ENCODE results near the gene SLC35A3. TPM values are rescaled to one million over a fixed set of nuclear protein-coding genes. Genes with fewer than 3 reads are reported as not detected.

Gene SLC35A3
- polyA plus RNA-seq, 1 donor (not counting 4 experiments of a cell fraction or from before 2014, with no cell fraction given) = 25.9 TPM

- FAIRE-seq = peak; percentile 68
Measured at GRCh38 chr1:99963041-99963795, 6.6 kb upstream of the SLC35A3 start.

GRCh38 chr1:99964806-99965205, 5.0 kb upstream of the SLC35A3 start:
- H3K27me3 ChIP-seq (ENCODE audit: control insufficient read depth, extremely low read depth, insufficient read depth, low read length) = no peaks in the 10 kb centered on the region
- H3K4me3 ChIP-seq (ENCODE audit: control insufficient read depth in 2 of 3, extremely low read depth in 1 of 3, insufficient read depth in 2 of 3, low read depth in 1 of 3, low read length in 3 of 3) = no peak overlapping the region
- H3K9ac ChIP-seq (ENCODE audit: control insufficient read depth, extremely low read depth, insufficient read depth, low read length) = no peak overlapping the region
- no peak for DNase-seq (ENCODE audit: low read depth, low spot score)
- H4K20me1 ChIP-seq (ENCODE audit: control insufficient read depth, extremely low read depth, insufficient read depth, low read length) = no peaks in the 10 kb centered on the region
- TF ChIP-seq CTCF (optimal IDR thresholded peaks at IDR 0.05 in 1 of 3, IDR thresholded peaks at IDR 0.05 in 1 of 3, conservative IDR thresholded peaks at IDR 0.05 in 1 of 3; ENCODE audit: extremely low read depth in 1 of 3, insufficient read depth in 2 of 3, low read length in 3 of 3) (no peak), EZH2 (IDR thresholded peaks at IDR 0.05; ENCODE audit: low read length) (no peak)
- no peak overlapping the region for H3K4me2 ChIP-seq (ENCODE audit: control insufficient read depth, extremely low read depth, insufficient read depth, low read depth, low read length)
- peaks cover 33% of the 10 kb centered on the region for H3K4me1 ChIP-seq (ENCODE audit: control insufficient read depth, extremely low read depth, insufficient read depth, low read length)
- H2AFZ ChIP-seq (ENCODE audit: control insufficient read depth, low read length) = no peak overlapping the region
- no peaks in the 10 kb centered on the region for H3K9me3 ChIP-seq (ENCODE audit: control insufficient read depth, low read depth, low read length)
- no peak for FAIRE-seq
- dilution Hi-C loops (cut with MboI; ENCODE audit: extremely low pct_ligation_motif_present, low sequenced_read_pairs) = no loop called here
- no peaks in the 10 kb centered on the region for H3K9me1 ChIP-seq (ENCODE audit: control insufficient read depth, extremely low read depth, insufficient read depth, low read length)
- no peaks in the 10 kb centered on the region for H3K36me3 ChIP-seq (ENCODE audit: control insufficient read depth in 2 of 2, extremely low read depth in 1 of 2, insufficient read depth in 2 of 2, low read length in 2 of 2)
- no peaks in the 10 kb centered on the region for H3K79me2 ChIP-seq (ENCODE audit: control insufficient read depth, insufficient read depth, low read length)
- H3K27ac ChIP-seq (ENCODE audit: control insufficient read depth, insufficient read depth, low read length) = no peak overlapping the region

More at GRCh38 chr1:99963041-99963795, 6.6 kb upstream of the SLC35A3 start:
- dilution Hi-C loops (cut with MboI; ENCODE audit: extremely low pct_ligation_motif_present, low sequenced_read_pairs) = no loop called here
- Histone ChIP-seq H3K79me2 (ENCODE audit: control insufficient read depth, insufficient read depth, low read length) (no peaks in the 10 kb centered on the region), H4K20me1 (ENCODE audit: control insufficient read depth, extremely low read depth, insufficient read depth, low read length) (no peaks in the 10 kb centered on the region), H3K9me1 (ENCODE audit: control insufficient read depth, extremely low read depth, insufficient read depth, low read length) (no peaks in the 10 kb centered on the region), H3K9ac (ENCODE audit: control insufficient read depth, extremely low read depth, insufficient read depth, low read length) (no peak overlapping the region), H2AFZ (ENCODE audit: control insufficient read depth, low read length) (peak overlapping the region; percentile 57), H3K27me3 (ENCODE audit: control insufficient read depth, extremely low read depth, insufficient read depth, low read length) (no peaks in the 10 kb centered on the region), H3K4me1 (ENCODE audit: control insufficient read depth, extremely low read depth, insufficient read depth, low read length) (peaks cover 26% of the 10 kb centered on the region), H3K27ac (ENCODE audit: control insufficient read depth, insufficient read depth, low read length) (peak overlapping the region; percentile 20), H3K9me3 (ENCODE audit: control insufficient read depth, low read depth, low read length) (no peaks in the 10 kb centered on the region), H3K4me2 (ENCODE audit: control insufficient read depth, extremely low read depth, insufficient read depth, low read depth, low read length) (peak overlapping the region; percentile 41), H3K4me3 (ENCODE audit: control insufficient read depth in 2 of 3, extremely low read depth in 1 of 3, insufficient read depth in 2 of 3, low read depth in 1 of 3, low read length in 3 of 3) (peak overlapping the region in 1 of 3 experiments; percentile 22), H3K36me3 (ENCODE audit: control insufficient read depth in 2 of 2, extremely low read depth in 1 of 2, insufficient read depth in 2 of 2, low read length in 2 of 2) (no peaks in the 10 kb centered on the region)
- DNase-seq (ENCODE audit: low read depth, low spot score) = no peak
- TF ChIP-seq EZH2 (IDR thresholded peaks at IDR 0.05; ENCODE audit: low read length) = no peak
- no peak for TF ChIP-seq CTCF (optimal IDR thresholded peaks at IDR 0.05 in 1 of 3, IDR thresholded peaks at IDR 0.05 in 1 of 3, conservative IDR thresholded peaks at IDR 0.05 in 1 of 3; ENCODE audit: extremely low read depth in 1 of 3, insufficient read depth in 2 of 3, low read length in 3 of 3)

Data from keratinocyte (primary cell).